NCI-H2029 treated with DMSO at 0.1 percent for 48 hours (cell line): ENCODE results near the gene CNTF.

ENCODE experiments used
- DNase-seq: peaks from one replicate; lab custom pipeline; 2025; lab: John Stamatoyannopoulos, UW

Gene CNTF

GRCh38 chr11:58606930-58607714 lies 15.3 kb upstream of the CNTF start:
- no peak for DNase-seq

GRCh38 chr11:58608331-58608730 lies 14.1 kb upstream of the CNTF start:
- no peak for DNase-seq

GRCh38 chr11:58609723-58610122 lies 12.7 kb upstream of the CNTF start:
- DNase-seq: no peak

DNA sequence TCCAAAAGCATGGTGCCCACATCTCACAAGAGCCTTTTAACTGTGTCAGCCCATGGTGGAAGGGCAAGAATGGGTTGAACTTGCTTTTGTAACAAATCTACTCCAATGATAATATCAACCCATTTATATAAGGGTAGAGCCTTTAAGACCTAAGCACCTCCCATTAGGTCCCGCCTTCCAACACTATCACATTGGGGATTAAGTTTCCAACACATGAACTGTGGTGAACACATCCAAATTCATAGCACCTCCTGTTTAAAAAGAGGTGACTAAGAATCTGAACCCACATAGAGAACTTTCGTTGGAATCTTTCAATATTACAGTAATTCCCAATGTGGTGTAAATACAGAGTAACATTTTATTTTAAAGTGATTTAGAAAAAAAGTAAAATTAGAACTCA lies 9.2 kb upstream of the CNTF start:
- DNase-seq: no peak

- no peak for DNase-seq
These were observed 6.9 kb upstream of the CNTF start for GRCh38 chr11:58615559-58615958.

DNA sequence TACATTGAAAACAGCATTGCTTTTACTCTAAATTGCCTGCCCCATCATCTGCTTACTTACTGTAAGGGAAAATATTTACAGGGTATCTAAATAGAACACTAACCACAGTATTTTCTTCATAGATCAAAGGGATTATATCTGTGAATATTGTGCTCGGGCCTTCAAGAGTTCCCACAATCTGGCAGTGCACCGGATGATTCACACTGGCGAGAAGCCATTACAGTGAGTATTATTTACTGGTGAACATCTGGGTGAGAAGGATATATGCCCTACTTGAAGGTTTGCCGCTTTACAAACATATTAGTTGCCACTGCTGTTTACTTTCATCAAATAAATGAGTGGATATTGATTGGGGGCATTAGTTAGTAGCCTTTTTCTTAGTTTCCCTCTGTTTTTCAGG lies 5.9 kb upstream of the CNTF start:
- DNase-seq: no peak

GRCh38 chr11:58617976-58618557 lies 4.4 kb upstream of the CNTF start:
- no peak for DNase-seq

DNA sequence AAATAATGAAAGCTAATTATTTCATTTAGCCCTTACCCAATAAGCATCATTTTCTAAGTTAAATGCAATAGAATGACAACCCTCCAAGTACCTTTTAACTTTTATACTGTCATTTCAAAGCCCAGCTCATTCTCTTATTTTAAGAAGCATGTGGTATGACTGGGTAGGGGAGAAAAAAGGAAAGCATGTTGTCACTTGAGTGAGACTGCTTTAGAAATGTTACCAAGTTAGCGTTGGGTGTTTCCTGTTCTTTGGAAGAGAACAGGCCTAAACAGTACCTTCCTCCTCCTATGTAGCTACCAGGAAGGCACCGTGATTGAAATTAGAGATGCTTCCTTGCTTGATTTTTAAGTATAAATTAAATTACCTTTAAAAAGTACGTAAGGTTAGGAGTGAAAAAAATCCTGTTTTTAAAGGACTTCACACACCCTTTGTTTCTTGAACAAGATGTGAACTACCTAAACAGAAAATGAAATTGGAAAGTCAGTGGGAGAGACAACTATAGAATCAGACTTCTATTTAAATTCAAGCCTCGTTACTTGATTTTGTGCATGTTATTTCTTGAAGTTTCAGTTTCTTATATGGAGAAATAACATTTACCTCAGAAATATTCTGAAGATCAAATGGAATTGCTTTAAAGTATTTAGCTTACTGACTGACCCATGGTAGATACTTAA lies 741 bp upstream of the CNTF start:
- no peak for DNase-seq

GRCh38 chr11:58625086-58625485 lies 2.6 kb downstream of the CNTF start:
- DNase-seq: no peak

DNA sequence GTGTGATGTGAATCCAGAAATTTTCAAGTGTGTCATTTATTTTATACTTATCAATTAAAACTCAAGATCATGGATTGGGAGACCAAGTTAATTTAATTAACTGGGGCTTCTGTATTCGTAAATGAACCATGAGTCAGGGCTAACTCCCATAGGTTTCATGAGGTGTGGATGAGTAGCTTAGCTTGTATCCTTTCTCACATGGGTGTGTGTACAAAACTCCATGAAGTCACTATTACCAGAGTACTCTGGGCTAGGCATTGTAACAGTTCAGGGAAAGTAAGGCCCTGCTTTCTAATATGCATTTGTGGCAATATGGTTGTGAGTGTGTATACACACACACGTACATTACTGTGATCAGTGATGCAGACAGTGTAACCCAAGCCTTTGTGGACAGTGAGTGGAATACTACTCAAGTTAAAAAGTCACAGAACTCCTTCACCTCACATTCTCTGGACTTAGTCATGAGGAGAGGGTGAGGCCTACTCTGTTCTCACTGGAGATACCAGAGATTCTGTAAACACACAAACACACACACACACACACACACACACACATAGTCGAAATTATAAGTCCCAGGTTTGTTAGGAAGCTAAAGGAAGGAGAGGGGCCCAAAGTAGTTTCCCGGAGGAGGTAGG lies 3.5 kb downstream of the CNTF start:
- no peak for DNase-seq

GRCh38 chr11:58626934-58627483 lies 4.5 kb downstream of the CNTF start:
- DNase-seq: no peak

DNA sequence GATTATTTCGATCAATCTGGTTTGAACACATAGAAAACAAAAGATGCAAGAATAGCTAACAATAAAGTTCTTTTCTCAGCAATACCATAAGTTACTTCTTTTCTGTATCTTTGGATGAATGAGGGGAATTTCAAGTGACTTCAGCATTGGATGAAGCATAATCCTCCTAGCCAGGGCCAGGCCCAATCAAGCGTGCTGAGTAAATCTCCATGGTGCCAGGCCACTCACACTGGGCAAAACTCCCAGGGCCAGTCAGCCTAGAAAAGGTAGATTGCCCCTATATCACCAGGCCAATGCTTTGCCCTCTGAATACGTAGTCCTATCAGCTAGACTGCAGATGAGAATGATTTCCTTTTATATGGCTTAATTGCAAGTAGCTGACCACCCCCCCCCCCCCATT lies 6.0 kb downstream of the CNTF start:
- DNase-seq: no peak

DNA sequence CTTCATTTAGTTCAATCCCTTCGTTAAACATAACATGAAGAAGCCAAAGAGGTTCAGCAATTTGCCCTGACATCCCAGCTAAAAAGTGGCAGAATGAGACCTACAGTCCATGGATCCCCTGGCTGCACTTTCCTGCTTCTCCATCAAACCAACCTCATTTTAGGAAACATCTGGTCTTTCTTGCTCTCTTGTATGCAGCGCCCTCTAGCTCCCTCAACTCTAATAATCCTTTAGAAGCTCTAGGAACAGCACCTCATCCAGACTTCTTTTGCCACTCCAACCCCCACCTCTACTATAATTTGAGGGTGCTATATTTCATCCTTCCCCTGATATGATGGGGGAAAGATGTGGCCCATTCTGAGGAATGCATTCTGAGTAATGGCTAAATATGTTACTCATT lies 7.4 kb downstream of the CNTF start:
- no peak for DNase-seq

DNA sequence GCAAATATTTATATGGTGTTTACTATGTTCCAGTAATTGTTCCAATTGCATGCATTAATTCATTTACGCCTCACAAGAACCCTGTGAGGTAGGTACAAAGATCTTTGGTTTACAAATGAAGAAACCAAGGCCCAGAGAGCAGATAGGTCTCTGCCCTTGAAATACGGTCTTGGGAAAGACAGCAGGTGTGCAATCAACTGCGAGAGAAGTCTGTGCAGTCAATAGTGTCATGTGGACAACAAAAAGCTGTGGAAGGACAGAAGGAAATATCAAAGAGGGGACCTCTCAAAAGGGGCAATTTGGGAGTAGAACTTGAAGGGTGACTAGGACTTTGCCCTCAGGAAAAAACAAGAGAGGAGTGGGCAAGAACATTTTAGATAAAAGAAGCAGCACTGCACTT lies 8.9 kb downstream of the CNTF start:
- DNase-seq: no peak

DNA sequence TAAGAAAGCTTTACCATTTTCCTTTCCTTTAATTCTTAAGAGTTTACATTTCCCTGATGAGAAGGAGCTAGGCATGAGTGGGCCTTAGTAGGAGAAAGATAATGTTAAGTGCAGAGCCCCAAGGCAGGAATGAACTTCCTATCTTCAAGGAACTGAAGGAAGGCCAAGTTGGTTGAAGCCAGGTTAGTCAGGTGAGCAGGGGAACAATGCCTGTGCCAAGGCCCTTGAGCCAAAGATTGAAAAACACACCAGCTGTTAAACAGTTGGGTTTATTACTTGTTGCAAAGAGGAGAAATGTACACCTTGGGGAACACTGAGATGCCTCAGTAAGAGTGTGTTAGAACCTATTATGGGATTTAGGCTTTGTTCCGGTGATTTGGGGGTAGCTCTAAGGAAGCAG lies 10.0 kb downstream of the CNTF start:
- no peak for DNase-seq

DNA sequence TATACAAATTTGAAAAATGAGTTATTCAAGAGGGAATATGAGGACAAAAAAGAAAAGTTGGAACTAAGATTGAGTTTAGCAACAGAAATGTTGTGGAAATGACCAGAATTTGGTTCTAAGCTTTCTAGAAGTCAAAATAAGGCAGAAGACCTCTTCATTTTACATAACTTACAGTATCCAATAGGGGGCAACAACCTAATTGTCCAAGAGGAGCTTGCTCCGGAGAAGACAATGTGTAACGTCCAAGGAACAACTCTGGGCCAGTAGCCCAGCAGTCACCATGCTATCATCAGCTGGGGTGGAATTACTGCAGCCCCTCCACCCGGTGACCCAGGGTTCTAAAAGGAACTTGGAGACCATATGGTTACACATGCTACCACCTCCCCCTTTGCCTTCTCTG lies 14.1 kb downstream of the CNTF start:
- no peak for DNase-seq

GRCh38 chr11:58637371-58637770 lies 14.9 kb downstream of the CNTF start:
- DNase-seq: no peak

- DNase-seq: no peak
These were observed 16.6 kb downstream of the CNTF start for GRCh38 chr11:58639103-58639502.

- no peak for DNase-seq
These were observed 17.2 kb downstream of the CNTF start for GRCh38 chr11:58639669-58640068.

DNA sequence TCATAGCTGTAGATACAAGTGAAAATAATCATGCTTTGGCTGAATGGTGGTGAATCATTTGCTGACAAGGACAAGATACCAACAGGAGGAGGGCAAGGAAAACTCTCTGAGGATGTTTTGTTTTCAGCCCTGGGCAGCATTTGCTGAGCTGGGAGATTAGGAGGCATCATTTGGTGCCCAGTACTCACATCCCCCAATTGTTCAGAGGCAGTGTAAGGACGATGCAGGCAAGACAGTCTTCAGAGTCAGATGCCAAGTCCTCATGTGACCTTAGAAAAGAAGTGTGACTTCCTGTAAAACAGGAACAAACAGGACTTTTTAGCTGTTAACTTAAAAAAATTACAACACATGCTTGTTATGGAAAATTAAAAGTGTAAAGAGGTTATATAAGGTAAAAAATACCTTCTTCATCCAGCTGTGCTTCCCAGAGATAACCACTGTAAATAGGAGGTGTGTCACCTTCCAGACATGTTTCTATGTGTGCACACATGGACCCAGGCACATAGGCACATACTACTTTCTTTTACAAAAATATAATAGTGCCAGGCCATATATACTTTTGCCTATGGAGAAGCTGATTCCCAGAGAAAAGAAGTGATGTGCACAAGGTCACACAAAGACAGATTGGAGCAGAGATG lies 18.0 kb downstream of the CNTF start:
- DNase-seq: no peak

GRCh38 chr11:58641341-58641740 lies 18.9 kb downstream of the CNTF start:
- DNase-seq: no peak
